ENCODE measurements around the gene GSDME. TPM values are rescaled to one million over a fixed set of nuclear protein-coding genes. Genes with fewer than 3 reads are reported as not detected.

Gene GSDME
- total RNA-seq, 1 donor from 2014 or later = 11.0 TPM

DNA sequence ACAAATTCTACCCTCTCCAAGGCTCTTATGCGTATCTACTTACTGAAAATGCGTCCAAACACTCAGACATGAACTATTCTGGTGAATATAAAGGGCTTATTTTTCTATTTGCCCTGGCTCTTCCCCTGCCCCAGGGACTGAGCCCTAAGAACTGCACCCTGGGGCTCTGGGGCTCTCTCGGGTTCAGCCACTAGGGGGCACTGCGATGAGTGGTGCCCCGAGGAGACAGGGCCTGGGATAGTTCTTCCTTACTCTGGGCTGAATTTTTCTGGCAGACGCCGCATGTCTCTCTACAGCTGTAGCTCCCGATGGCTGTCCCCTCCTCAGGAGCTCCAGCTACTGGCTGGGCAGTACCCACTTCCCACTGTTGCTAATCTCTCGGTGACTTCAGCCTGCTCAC, 30.8 kb upstream of the GSDME start:
- no peak for DNase-seq (ENCODE audit: low spot score)
- intact Hi-C loops (cut with micrococcal nuclease) = no loop called here
- no peak overlapping the region for H3K27ac Mint-ChIP-seq
- H3K4me1 Mint-ChIP-seq (ENCODE audit: low read depth) = peaks cover 17% of the 10 kb centered on the region
- peaks cover 28% of the 10 kb centered on the region for H3K36me3 Mint-ChIP-seq (ENCODE audit: low read depth)
- peaks cover 8% of the 10 kb centered on the region for H3K9me3 Mint-ChIP-seq
- H3K27me3 Mint-ChIP-seq (ENCODE audit: insufficient read depth) = no peaks in the 10 kb centered on the region
- no peak overlapping the region for H3K4me3 Mint-ChIP-seq

DNA sequence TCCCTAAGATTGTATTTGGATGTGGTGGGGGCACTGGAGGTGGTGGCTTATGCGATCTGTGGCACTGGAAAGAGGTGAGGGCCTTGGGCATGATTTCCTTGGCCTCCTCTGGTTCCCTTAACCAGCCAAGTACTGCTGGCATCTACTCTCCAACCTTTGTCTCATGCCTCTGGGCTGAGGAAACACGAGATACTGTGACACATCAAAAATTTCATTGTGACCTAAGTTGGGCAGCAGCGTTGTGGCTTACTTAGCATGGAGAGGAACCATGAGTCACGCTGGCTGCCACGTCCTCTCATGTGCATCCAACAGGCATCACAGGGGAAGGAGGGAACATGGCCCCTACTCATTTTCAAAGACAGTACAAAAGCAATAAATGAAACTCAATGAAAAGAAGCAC, 29.7 kb upstream of the GSDME start:
- Mint-ChIP-seq H3K36me3 (ENCODE audit: low read depth) (peaks cover 30% of the 10 kb centered on the region), H3K9me3 (peaks cover 8% of the 10 kb centered on the region), H3K4me1 (ENCODE audit: low read depth) (peaks cover 17% of the 10 kb centered on the region), H3K27ac (peak overlapping the region; percentile 80), H3K27me3 (ENCODE audit: insufficient read depth) (no peaks in the 10 kb centered on the region), H3K4me3 (no peak overlapping the region)
- no peak for DNase-seq (ENCODE audit: low spot score)
- intact Hi-C loops (cut with micrococcal nuclease) = no loop called here

- Mint-ChIP-seq H3K36me3 (ENCODE audit: low read depth) (peaks cover 30% of the 10 kb centered on the region), H3K9me3 (peaks cover 8% of the 10 kb centered on the region), H3K27ac (no peak overlapping the region), H3K4me3 (no peak overlapping the region), H3K27me3 (ENCODE audit: insufficient read depth) (no peaks in the 10 kb centered on the region), H3K4me1 (ENCODE audit: low read depth) (peaks cover 17% of the 10 kb centered on the region)
- intact Hi-C loops (cut with micrococcal nuclease) = no loop called here
- DNase-seq (ENCODE audit: low spot score) = no peak
These were observed 29.0 kb upstream of the GSDME start for GRCh38 chr7:24786306-24786705.

DNA sequence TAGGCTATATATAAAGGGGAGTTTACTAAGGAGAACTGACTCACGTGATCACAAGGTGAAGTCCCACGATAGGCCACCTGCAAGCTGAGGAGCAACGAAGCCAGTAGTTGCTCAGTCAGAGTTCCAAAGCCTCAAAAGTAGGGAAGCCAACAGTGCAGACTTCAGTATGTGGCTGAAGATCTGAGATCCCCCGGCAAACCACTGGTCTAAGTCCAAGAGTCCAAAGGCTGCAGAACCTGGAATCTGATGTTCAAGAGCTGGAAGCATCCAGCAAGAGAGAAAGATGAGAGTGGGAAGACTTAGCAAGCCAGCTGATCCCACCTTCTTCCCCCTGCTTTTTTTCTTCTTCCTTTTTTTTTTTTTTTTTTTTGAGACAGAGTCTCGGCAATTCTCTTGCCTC, 27.0 kb upstream of the GSDME start:
- Mint-ChIP-seq H3K9me3 (peaks cover 8% of the 10 kb centered on the region), H3K27me3 (ENCODE audit: insufficient read depth) (no peaks in the 10 kb centered on the region), H3K4me1 (ENCODE audit: low read depth) (peaks cover 17% of the 10 kb centered on the region), H3K36me3 (ENCODE audit: low read depth) (peaks cover 27% of the 10 kb centered on the region), H3K27ac (no peak overlapping the region), H3K4me3 (no peak overlapping the region)
- DNase-seq (ENCODE audit: low spot score) = no peak
- intact Hi-C loops (cut with micrococcal nuclease) = no loop called here

- DNase-seq (ENCODE audit: low spot score) = no peak
- H3K27me3 Mint-ChIP-seq (ENCODE audit: insufficient read depth) = no peaks in the 10 kb centered on the region
- intact Hi-C loops (cut with micrococcal nuclease) = no loop called here
- H3K27ac Mint-ChIP-seq = peak overlapping the region; percentile 35
- H3K4me1 Mint-ChIP-seq (ENCODE audit: low read depth) = peaks cover 17% of the 10 kb centered on the region
- peaks cover 8% of the 10 kb centered on the region for H3K9me3 Mint-ChIP-seq
- no peak overlapping the region for H3K4me3 Mint-ChIP-seq
- H3K36me3 Mint-ChIP-seq (ENCODE audit: low read depth) = peaks cover 27% of the 10 kb centered on the region
These were observed 26.4 kb upstream of the GSDME start for GRCh38 chr7:24783698-24784097.

- H3K4me1 Mint-ChIP-seq (ENCODE audit: low read depth) = peaks cover 6% of the 10 kb centered on the region
- H3K4me3 Mint-ChIP-seq = no peak overlapping the region
- peaks cover 8% of the 10 kb centered on the region for H3K9me3 Mint-ChIP-seq
These were observed 23.8 kb upstream of the GSDME start for GRCh38 chr7:24781106-24781505.

GRCh38 chr7:24779283-24779655, 22.0 kb upstream of the GSDME start:
- Mint-ChIP-seq H3K27me3 (ENCODE audit: insufficient read depth) (no peaks in the 10 kb centered on the region), H3K4me3 (no peak overlapping the region), H3K27ac (no peak overlapping the region), H3K4me1 (ENCODE audit: low read depth) (peaks cover 6% of the 10 kb centered on the region), H3K9me3 (peaks cover 8% of the 10 kb centered on the region), H3K36me3 (ENCODE audit: low read depth) (peaks cover 21% of the 10 kb centered on the region)
- intact Hi-C loops (cut with micrococcal nuclease) = no loop called here
- DNase-seq (ENCODE audit: low spot score) = no peak

More at GRCh38 chr7:24781106-24781505, 23.8 kb upstream of the GSDME start:
- intact Hi-C loops (cut with micrococcal nuclease) = no loop called here
- Mint-ChIP-seq H3K36me3 (ENCODE audit: low read depth) (peaks cover 25% of the 10 kb centered on the region), H3K27ac (no peak overlapping the region), H3K27me3 (ENCODE audit: insufficient read depth) (no peaks in the 10 kb centered on the region)
- DNase-seq (ENCODE audit: low spot score) = no peak

- no peak overlapping the region for H3K27ac Mint-ChIP-seq
- no peak for DNase-seq (ENCODE audit: low spot score)
- H3K9me3 Mint-ChIP-seq = peaks cover 6% of the 10 kb centered on the region
- no peaks in the 10 kb centered on the region for H3K27me3 Mint-ChIP-seq (ENCODE audit: insufficient read depth)
- intact Hi-C loops (cut with micrococcal nuclease) = no loop called here
- peaks cover 17% of the 10 kb centered on the region for H3K36me3 Mint-ChIP-seq (ENCODE audit: low read depth)
- H3K4me1 Mint-ChIP-seq (ENCODE audit: low read depth) = peaks cover 6% of the 10 kb centered on the region
- no peak overlapping the region for H3K4me3 Mint-ChIP-seq
These were observed 21.4 kb upstream of the GSDME start for GRCh38 chr7:24778543-24779282.

GRCh38 chr7:24777806-24778205, 20.5 kb upstream of the GSDME start:
- Mint-ChIP-seq H3K27ac (no peak overlapping the region), H3K4me1 (ENCODE audit: low read depth) (peaks cover 10% of the 10 kb centered on the region), H3K9me3 (no peaks in the 10 kb centered on the region), H3K4me3 (no peak overlapping the region), H3K27me3 (ENCODE audit: insufficient read depth) (no peaks in the 10 kb centered on the region), H3K36me3 (ENCODE audit: low read depth) (peaks cover 13% of the 10 kb centered on the region)
- intact Hi-C loops (cut with micrococcal nuclease) = no loop called here
- DNase-seq (ENCODE audit: low spot score) = no peak

DNA sequence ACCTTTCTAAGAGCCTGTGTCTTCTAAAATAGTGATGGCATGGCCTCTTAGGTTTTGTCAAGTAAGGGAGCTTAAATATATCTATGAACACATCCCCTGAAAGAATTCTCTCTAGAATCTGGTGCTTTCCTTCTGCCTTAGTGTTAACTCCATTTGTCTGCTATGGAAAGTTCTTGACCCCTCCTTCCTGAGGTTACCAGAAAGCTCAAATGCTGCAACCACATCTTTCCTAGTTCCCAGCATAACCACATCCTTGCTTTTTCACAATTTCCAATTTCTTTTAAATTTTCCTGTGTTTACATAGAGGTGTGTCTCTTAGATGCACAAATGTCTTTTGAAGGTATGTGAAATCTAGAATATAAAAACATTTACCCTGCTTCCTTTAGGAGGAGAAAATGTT, 16.4 kb upstream of the GSDME start:
- Mint-ChIP-seq H3K27me3 (ENCODE audit: insufficient read depth) (no peaks in the 10 kb centered on the region), H3K9me3 (peaks cover 21% of the 10 kb centered on the region), H3K4me1 (ENCODE audit: low read depth) (peaks cover 28% of the 10 kb centered on the region), H3K4me3 (peak overlapping the region; percentile 4), H3K27ac (peak overlapping the region; percentile 8), H3K36me3 (ENCODE audit: low read depth) (peaks cover 23% of the 10 kb centered on the region)
- intact Hi-C loops (cut with micrococcal nuclease) = no loop called here
- no peak for DNase-seq (ENCODE audit: low spot score)

DNA sequence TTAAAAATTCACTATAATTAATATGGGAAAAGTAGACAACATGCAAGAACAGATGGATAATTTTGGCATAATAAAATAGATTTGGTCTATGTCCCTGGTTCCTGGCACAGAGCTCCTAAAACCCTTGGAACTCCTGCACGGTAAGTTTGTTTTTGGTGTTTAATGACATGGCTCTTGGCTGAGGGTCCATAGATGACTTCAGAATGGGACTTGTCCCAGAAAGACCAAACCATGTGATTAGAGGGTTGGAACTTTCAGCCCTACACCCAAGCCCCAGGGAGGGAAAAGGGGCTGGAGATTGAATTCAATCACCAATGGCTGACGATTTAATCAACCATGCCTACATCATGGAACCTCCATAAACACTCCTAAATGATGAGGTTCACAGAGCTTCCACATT, 12.6 kb upstream of the GSDME start:
- H3K4me3 Mint-ChIP-seq = no peak overlapping the region
- H3K36me3 Mint-ChIP-seq (ENCODE audit: low read depth) = peaks cover 18% of the 10 kb centered on the region
- peaks cover 21% of the 10 kb centered on the region for H3K9me3 Mint-ChIP-seq
- DNase-seq (ENCODE audit: low spot score) = no peak
- H3K27me3 Mint-ChIP-seq (ENCODE audit: insufficient read depth) = peaks cover under 1% of the 10 kb centered on the region
- H3K27ac Mint-ChIP-seq = no peak overlapping the region
- H3K4me1 Mint-ChIP-seq (ENCODE audit: low read depth) = peaks cover 33% of the 10 kb centered on the region
- intact Hi-C loops (cut with micrococcal nuclease) = loop anchor here (5.0 kb wide), 1 partner anchor 43 kb away; no protein-coding TSS in a partner anchor

- peak overlapping the region; percentile 73 for H3K27ac Mint-ChIP-seq
- H3K27me3 Mint-ChIP-seq (ENCODE audit: insufficient read depth) = peaks cover 6% of the 10 kb centered on the region
- intact Hi-C loops (cut with micrococcal nuclease) = loop anchor here (5.0 kb wide), 1 partner anchor 42 kb away; no protein-coding TSS in a partner anchor
- H3K36me3 Mint-ChIP-seq (ENCODE audit: low read depth) = peaks cover 18% of the 10 kb centered on the region
- peaks cover 33% of the 10 kb centered on the region for H3K4me1 Mint-ChIP-seq (ENCODE audit: low read depth)
- no peak for DNase-seq (ENCODE audit: low spot score)
- H3K4me3 Mint-ChIP-seq = no peak overlapping the region
- peaks cover 21% of the 10 kb centered on the region for H3K9me3 Mint-ChIP-seq
These were observed 12.0 kb upstream of the GSDME start for GRCh38 chr7:24769014-24769830.

DNA sequence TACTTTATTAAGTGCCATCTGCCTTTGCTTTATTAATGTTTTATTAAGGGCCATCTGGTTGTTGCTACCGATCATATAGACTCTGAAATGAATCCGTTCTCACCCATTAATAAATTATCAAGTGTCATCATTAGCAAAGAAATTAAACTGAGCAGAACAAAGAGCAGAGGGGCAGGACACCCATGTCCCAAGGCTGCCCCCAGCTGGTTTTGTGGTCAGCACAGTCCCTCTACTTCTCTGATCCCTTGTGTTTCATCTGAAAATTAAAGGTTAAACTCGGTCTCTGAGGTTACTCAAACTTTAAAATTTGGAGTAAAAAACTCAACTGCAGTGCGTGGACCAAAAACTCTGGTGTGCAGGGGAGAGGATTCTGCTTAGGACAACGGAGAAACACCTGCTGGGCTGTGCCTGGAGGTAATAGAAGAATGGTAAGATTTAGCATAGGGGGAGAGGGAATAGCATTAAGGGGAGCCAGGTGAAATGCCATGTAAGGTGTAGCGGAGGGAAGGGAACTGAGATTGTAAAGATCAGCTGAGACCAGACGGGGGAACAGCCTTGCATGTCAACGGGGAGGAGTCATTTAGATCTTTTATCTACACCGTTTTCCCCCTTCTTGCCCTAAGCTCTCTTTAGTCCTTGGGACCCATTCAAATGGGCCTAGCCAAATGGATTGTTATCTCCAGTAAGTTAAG, 10.8 kb upstream of the GSDME start:
- Mint-ChIP-seq H3K4me1 (ENCODE audit: low read depth) (peaks cover 27% of the 10 kb centered on the region), H3K36me3 (ENCODE audit: low read depth) (peaks cover 15% of the 10 kb centered on the region), H3K27me3 (ENCODE audit: insufficient read depth) (peaks cover 9% of the 10 kb centered on the region), H3K9me3 (peaks cover 21% of the 10 kb centered on the region), H3K4me3 (no peak overlapping the region), H3K27ac (no peak overlapping the region)
- no peak for DNase-seq (ENCODE audit: low spot score)
- intact Hi-C loops (cut with micrococcal nuclease) = loop anchor here (5.0 kb wide), 1 partner anchor 41 kb away; no protein-coding TSS in a partner anchor
